HFF-Myc (cell line): ENCODE results near the gene IL13.

ENCODE experiments used
- DNase-seq: peaks from one replicate; pipeline ENCODE4 v3.0.0-alpha.2; 2011; ENCODE audit warnings: low read depth; ENCODE audit errors: extremely low read depth
- H3K4me3 ChIP-seq: replicated peaks from 2 replicates; pipeline ENCODE4 v1.5.1; 2011; ENCODE audit warnings: low read depth, mild to moderate bottlenecking, control low read depth, low read length
- CTCF ChIP-seq: IDR thresholded peaks from 2 replicates; pipeline ENCODE4 v1.5.1; 2012; ENCODE audit warnings: mild to moderate bottlenecking, low read depth, low read length, control low read depth; ENCODE audit errors: missing control alignments

The IL13 gene

GRCh38 chr5:132681476-132681831, 23.5 kb downstream of the IL13 start:
- no peak for TF ChIP-seq CTCF
- no peak for DNase-seq
- no peak overlapping the region for H3K4me3 ChIP-seq

- no peak for DNase-seq
- no peak for TF ChIP-seq CTCF
Measured at GRCh38 chr5:132681983-132682382, 24.0 kb downstream of the IL13 start.

GRCh38 chr5:132684491-132684890, 26.5 kb downstream of the IL13 start:
- DNase-seq, result no peak
- TF ChIP-seq CTCF, result no peak
- H3K4me3 ChIP-seq, result no peak overlapping the region

More at GRCh38 chr5:132681983-132682382, 24.0 kb downstream of the IL13 start:
- H3K4me3 ChIP-seq, result no peak overlapping the region

GRCh38 chr5:132684922-132685720, 27.1 kb downstream of the IL13 start:
- no peak for TF ChIP-seq CTCF
- no peak for DNase-seq
- H3K4me3 ChIP-seq, result no peak overlapping the region

GRCh38 chr5:132686193-132686592, 28.2 kb downstream of the IL13 start:
- DNase-seq, result no peak
- H3K4me3 ChIP-seq, result no peak overlapping the region
- TF ChIP-seq CTCF, result no peak

- no peak overlapping the region for H3K4me3 ChIP-seq
- DNase-seq, result no peak
- TF ChIP-seq CTCF, result no peak
Measured at GRCh38 chr5:132687995-132688394, 30.0 kb downstream of the IL13 start.
